GM23338 (cell line): ENCODE data around the gene GABRQ. TPM values are rescaled to one million over a fixed set of nuclear protein-coding genes. Genes with fewer than 3 reads are reported as not detected.
A peak's percentile ranks its signal among the peaks of the same experiment; 100 is the strongest.

Experiments used
- ATAC-seq: fragments of 200-7000 bp; cut with Tn5 transposase; 3 replicates; pipeline ENCODE4 v1.9.1; 2020
- DNase-seq: peaks from one replicate; pipeline ENCODE4 v3.0.0-alpha.2; 2015; ENCODE audit warnings: low spot score
- H2AFZ ChIP-seq: fragments of 200-600 bp; sonication (generic); 2 replicates; pipeline ENCODE4 v1.8.0; 2016; ENCODE audit warnings: antibody characterized with exemption, mild to moderate bottlenecking, moderate library complexity
- H3F3A ChIP-seq: fragments of 200-600 bp; sonication (generic); replicated peaks from 2 replicates; pipeline ENCODE4 v1.8.0; 2017; ENCODE audit warnings: antibody characterized with exemption, mixed run types, low read depth
- H3K27ac ChIP-seq: fragments of 200-600 bp; sonication (generic); 2 replicates; pipeline ENCODE4 v1.6.1; 2016; ENCODE audit warnings: low read depth
- H3K27me3 ChIP-seq: fragments of 200-600 bp; sonication (generic); 2 replicates; pipeline ENCODE4 v1.8.0; 2016; ENCODE audit warnings: mild to moderate bottlenecking, mixed run types, moderate library complexity; ENCODE audit not compliant: insufficient read depth
- H3K36me3 ChIP-seq: fragments of 200-600 bp; sonication (generic); 2 replicates; pipeline ENCODE4 v1.8.0; 2016; ENCODE audit warnings: mild to moderate bottlenecking; ENCODE audit not compliant: insufficient read depth
- H3K4me1 ChIP-seq: fragments of 200-600 bp; sonication (generic); 2 replicates; pipeline ENCODE4 v1.8.0; 2016; ENCODE audit warnings: mild to moderate bottlenecking, moderate library complexity; ENCODE audit not compliant: insufficient read depth
- H3K4me2 ChIP-seq: fragments of 200-600 bp; sonication (generic); 2 replicates; pipeline ENCODE4 v1.7.1; 2017; ENCODE audit warnings: mixed run types
- H3K4me3 ChIP-seq: fragments of 200-600 bp; sonication (generic); 2 replicates; pipeline ENCODE4 v1.6.1; 2016; ENCODE audit warnings: mixed run types
- H3K79me2 ChIP-seq: fragments of 200-600 bp; sonication (generic); replicated peaks from 2 replicates; pipeline ENCODE4 v1.8.0; 2017; ENCODE audit warnings: mild to moderate bottlenecking; ENCODE audit not compliant: insufficient read depth
- H3K9me2 ChIP-seq: fragments of 200-600 bp; sonication (generic); 2 replicates; pipeline ENCODE4 v1.8.0; 2017; ENCODE audit not compliant: insufficient read depth
- H4K20me1 ChIP-seq: fragments of 200-600 bp; sonication (generic); replicated peaks from 2 replicates; pipeline ENCODE4 v1.8.0; 2017; ENCODE audit warnings: mild to moderate bottlenecking; ENCODE audit not compliant: insufficient read depth
- H3K27ac Mint-ChIP-seq: 2 replicates; pipeline ENCODE4 v1.8.0; 2020; ENCODE audit warnings: inconsistent platforms, mild to moderate bottlenecking, moderate library complexity, mixed read lengths
- H3K27me3 Mint-ChIP-seq: 3 replicates; pipeline ENCODE4 v1.8.0; 2022; ENCODE audit warnings: low read depth, mild to moderate bottlenecking, moderate library complexity, mixed read lengths, inconsistent platforms; ENCODE audit not compliant: insufficient read depth, poor library complexity
- H3K36me3 Mint-ChIP-seq: 3 replicates; pipeline ENCODE4 v1.8.0; 2021; ENCODE audit warnings: low read depth, mild to moderate bottlenecking, inconsistent platforms, moderate library complexity, mixed read lengths
- H3K4me1 Mint-ChIP-seq: 3 replicates; pipeline ENCODE4 v1.8.0; 2020; ENCODE audit warnings: mild to moderate bottlenecking, inconsistent platforms, mixed read lengths
- H3K4me3 Mint-ChIP-seq: 3 replicates; pipeline ENCODE4 v1.8.0; 2021; ENCODE audit warnings: moderate library complexity, mild to moderate bottlenecking, inconsistent platforms, mixed read lengths
- H3K9me3 Mint-ChIP-seq: 3 replicates; pipeline ENCODE4 v1.8.0; 2020; ENCODE audit warnings: moderate library complexity, mild to moderate bottlenecking, inconsistent platforms, mixed read lengths
- CREB1 ChIP-seq: fragments of 250-450 bp; sonication (Bioruptor Pico); IDR thresholded peaks from 2 replicates; pipeline ENCODE4 v1.5.0; 2020; ENCODE audit warnings: low read depth, mild to moderate bottlenecking, moderate library complexity
- CTCF ChIP-seq, 2 experiments: fragments of 200-600 bp in 1 of 2; sonication (generic) in 1 of 2; conservative IDR thresholded peaks; 2 replicates each; pipeline versions ENCODE4 v1.5.1 to v1.6.1; 2016 to 2017; ENCODE audit warnings: antibody characterized with exemption in 2 of 2, low read depth in 2 of 2, mild to moderate bottlenecking in 2 of 2, moderate library complexity in 1 of 2
- EZH2 ChIP-seq: fragments of 200-600 bp; sonication (generic); IDR thresholded peaks from one replicate; pipeline ENCODE4 v1.8.0; 2017; ENCODE audit warnings: antibody characterized with exemption, mild to moderate bottlenecking, low read depth; ENCODE audit not compliant: unreplicated experiment
- EZH2phosphoT487 ChIP-seq: fragments of 200-600 bp; sonication (generic); IDR thresholded peaks from one replicate; pipeline ENCODE4 v1.8.1; 2018; ENCODE audit warnings: antibody characterized with exemption; ENCODE audit not compliant: unreplicated experiment
- JUNB ChIP-seq: IDR thresholded peaks from one replicate; pipeline ENCODE4 v1.6.1; 2016; ENCODE audit warnings: antibody characterized with exemption; ENCODE audit not compliant: unreplicated experiment
- NANOG ChIP-seq: IDR thresholded peaks from 2 replicates; pipeline ENCODE4 v1.6.1; 2016; ENCODE audit warnings: antibody characterized with exemption, borderline replicate concordance
- POLR2AphosphoS5 ChIP-seq: IDR thresholded peaks from 2 replicates; pipeline ENCODE4 v1.6.1; 2016; ENCODE audit warnings: antibody characterized with exemption, low read depth
- STAT1 ChIP-seq: IDR thresholded peaks from one replicate; pipeline ENCODE4 v1.6.1; 2016; ENCODE audit warnings: antibody characterized with exemption; ENCODE audit not compliant: unreplicated experiment
- ZNF114 ChIP-seq: fragments of 250-450 bp; sonication (Bioruptor Pico); IDR thresholded peaks from 2 replicates; pipeline ENCODE4 v1.5.0; 2020; ENCODE audit warnings: mild to moderate bottlenecking, moderate library complexity
- ZNF331 ChIP-seq: fragments of 250-450 bp; sonication (Bioruptor Pico); IDR thresholded peaks from 2 replicates; pipeline ENCODE4 v1.5.0; 2020; ENCODE audit warnings: low read depth, mild to moderate bottlenecking, moderate library complexity
- ZNF462 ChIP-seq: fragments of 250-450 bp; sonication (Bioruptor Pico); IDR thresholded peaks from 2 replicates; pipeline ENCODE4 v1.5.0; 2020; ENCODE audit warnings: mild to moderate bottlenecking, moderate library complexity
- polyA plus RNA-seq: library from polyadenylated mRNA; unstranded; fragments of >200 nt; fragmentation: Nextera tagmentation; extraction: Ambion mirVana; gene quantifications from 2 replicates; pipeline ENCODE4 v1.2.1, GENCODE V29; 2016
- total RNA-seq: library from RNA; depleted of rRNA; stranded (reverse); fragments of >200 nt; shearing (Covaris generic); gene quantifications from 2 replicates; pipeline ENCODE4 v1.2.3, GENCODE V29; 2014
- TF ChIP-seq, protein P1 (sequence below): IDR thresholded peaks from 2 replicates; pipeline ENCODE4 v1.6.1; 2016; ENCODE audit warnings: antibody characterized with exemption

Gene GABRQ
- total and polyA plus RNA-seq, 2 experiments from 2014 or later = 2.2 to 7.8 TPM

DNA sequence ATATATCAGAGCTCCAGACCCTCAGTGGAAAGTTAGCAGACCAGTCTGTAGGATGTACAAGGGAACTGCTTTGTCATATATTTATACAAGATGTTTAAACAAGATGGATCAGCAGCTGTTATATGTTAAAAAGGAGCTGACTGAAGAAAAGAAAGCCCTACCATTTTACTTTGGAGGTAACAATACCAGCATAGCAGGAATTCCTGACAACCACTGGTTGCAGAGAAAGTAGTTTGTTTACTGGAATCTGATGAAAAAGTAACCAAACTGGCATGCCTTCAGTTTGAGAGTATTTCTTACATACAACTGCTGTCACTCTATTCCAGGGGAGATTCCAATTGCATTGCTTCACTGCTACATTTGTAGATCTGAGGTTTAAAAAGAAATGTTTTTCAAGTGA is 49.5 kb upstream of the GABRQ start (continued):
- TF ChIP-seq CTCF (conservative IDR thresholded peaks at IDR 0.05; ENCODE audit: low read depth in 2 of 2) (no peak), NANOG (no peak), EZH2 (no peak), EZH2phosphoT487 (no peak), CREB1 (CRISPR knock-in tag) (no peak)

- H3K9me2 ChIP-seq = no peaks in the 10 kb centered on the region
- H3F3A ChIP-seq = no peaks in the 10 kb centered on the region
- no peaks in the 10 kb centered on the region for H4K20me1 ChIP-seq
- H3K27me3 ChIP-seq = no peaks in the 10 kb centered on the region
- Mint-ChIP-seq H3K4me3 (no peak overlapping the region), H3K36me3 (no peaks in the 10 kb centered on the region), H3K9me3 (no peaks in the 10 kb centered on the region), H3K27me3 (no peaks in the 10 kb centered on the region), H3K4me1 (peaks cover 4% of the 10 kb centered on the region; the same call in 2 of the 3 replicates), H3K27ac (no peak overlapping the region)
- no peaks in the 10 kb centered on the region for H3K36me3 ChIP-seq
- no peak overlapping the region for H3K4me3 ChIP-seq
- no peak overlapping the region for H3K4me2 ChIP-seq
- no peaks in the 10 kb centered on the region for H3K79me2 ChIP-seq
- H3K4me1 ChIP-seq = no peaks in the 10 kb centered on the region
- ATAC-seq (peak; percentile 40; the same call in 1 of the 3 replicates), DNase-seq (peak; percentile 32)
- H2AFZ ChIP-seq = no peak overlapping the region
- H3K27ac ChIP-seq = no peak overlapping the region
- TF ChIP-seq JUNB = no peak
- no peak for TF ChIP-seq CREB1 (CRISPR knock-in tag)
- TF ChIP-seq EZH2phosphoT487 = no peak
- no peak for TF ChIP-seq STAT1
- TF ChIP-seq ZNF462 = no peak
- no peak for TF ChIP-seq EZH2
- no peak for TF ChIP-seq NANOG
- TF ChIP-seq CTCF (conservative IDR thresholded peaks at IDR 0.05; ENCODE audit: low read depth in 2 of 2) = no peak
- TF ChIP-seq ZNF114 (CRISPR knock-in tag) = no peak
- TF ChIP-seq, protein P1, sequence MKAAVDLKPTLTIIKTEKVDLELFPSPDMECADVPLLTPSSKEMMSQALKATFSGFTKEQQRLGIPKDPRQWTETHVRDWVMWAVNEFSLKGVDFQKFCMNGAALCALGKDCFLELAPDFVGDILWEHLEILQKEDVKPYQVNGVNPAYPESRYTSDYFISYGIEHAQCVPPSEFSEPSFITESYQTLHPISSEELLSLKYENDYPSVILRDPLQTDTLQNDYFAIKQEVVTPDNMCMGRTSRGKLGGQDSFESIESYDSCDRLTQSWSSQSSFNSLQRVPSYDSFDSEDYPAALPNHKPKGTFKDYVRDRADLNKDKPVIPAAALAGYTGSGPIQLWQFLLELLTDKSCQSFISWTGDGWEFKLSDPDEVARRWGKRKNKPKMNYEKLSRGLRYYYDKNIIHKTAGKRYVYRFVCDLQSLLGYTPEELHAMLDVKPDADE = no peak
- no peak for TF ChIP-seq POLR2AphosphoS5
- TF ChIP-seq ZNF331 (CRISPR knock-in tag) = no peak
These were observed 36.7 kb upstream of the GABRQ start for GRCh38 chrX:152600853-152601633.
